ENCODE data around the gene ERAP2.
A peak's percentile ranks its signal among the peaks of the same experiment; 100 is the strongest.
"Not testable (repeated sequence)": the region's sequence is repeated elsewhere in the genome, so short reads cannot be mapped to it uniquely, and the experiment has no call there.

The ERAP2 gene, protein sequence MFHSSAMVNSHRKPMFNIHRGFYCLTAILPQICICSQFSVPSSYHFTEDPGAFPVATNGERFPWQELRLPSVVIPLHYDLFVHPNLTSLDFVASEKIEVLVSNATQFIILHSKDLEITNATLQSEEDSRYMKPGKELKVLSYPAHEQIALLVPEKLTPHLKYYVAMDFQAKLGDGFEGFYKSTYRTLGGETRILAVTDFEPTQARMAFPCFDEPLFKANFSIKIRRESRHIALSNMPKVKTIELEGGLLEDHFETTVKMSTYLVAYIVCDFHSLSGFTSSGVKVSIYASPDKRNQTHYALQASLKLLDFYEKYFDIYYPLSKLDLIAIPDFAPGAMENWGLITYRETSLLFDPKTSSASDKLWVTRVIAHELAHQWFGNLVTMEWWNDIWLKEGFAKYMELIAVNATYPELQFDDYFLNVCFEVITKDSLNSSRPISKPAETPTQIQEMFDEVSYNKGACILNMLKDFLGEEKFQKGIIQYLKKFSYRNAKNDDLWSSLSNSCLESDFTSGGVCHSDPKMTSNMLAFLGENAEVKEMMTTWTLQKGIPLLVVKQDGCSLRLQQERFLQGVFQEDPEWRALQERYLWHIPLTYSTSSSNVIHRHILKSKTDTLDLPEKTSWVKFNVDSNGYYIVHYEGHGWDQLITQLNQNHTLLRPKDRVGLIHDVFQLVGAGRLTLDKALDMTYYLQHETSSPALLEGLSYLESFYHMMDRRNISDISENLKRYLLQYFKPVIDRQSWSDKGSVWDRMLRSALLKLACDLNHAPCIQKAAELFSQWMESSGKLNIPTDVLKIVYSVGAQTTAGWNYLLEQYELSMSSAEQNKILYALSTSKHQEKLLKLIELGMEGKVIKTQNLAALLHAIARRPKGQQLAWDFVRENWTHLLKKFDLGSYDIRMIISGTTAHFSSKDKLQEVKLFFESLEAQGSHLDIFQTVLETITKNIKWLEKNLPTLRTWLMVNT

DNA sequence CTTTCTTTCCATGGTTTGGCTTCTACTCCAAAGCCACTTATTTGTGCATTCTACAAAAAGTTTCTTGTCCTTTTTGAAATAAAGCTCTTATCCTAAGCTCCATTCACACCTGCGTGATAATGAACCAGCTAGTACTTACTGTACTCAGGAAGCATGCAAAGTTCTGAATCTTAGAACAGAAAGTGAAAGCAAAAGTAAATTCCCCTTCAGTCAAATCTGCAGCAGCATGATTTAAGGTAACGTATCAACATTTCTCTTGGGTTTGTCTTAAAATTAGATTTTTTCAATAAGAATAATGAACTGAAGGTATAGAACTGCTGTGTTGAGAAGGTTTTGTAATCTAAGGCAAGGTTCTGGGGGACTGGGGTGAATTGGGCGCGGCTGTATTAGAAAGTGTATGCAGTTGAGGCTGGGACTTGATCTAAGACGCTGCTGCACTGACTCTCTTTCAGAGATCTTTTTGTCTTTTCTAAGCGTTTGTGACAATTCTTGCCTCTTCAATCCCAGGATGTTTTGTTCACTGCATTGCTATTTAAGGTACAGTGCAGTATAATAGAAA lies at the start of gene ERAP2:
ERAP2 (plus strand) TSS at position 209 of the 559 bp plus-strand sequence. CDS start 3,186 bp downstream, outside the sequence.
- Histone ChIP-seq H3K9me3 (ENCODE audit: control insufficient read depth in 2 of 2, low read length in 2 of 2) (no peaks in the 10 kb centered on the region), H3K27ac (ENCODE audit: low read length) (peak within 1 kb of the TSS; percentile 58), H3K27me3 (ENCODE audit: control insufficient read depth in 1 of 2, insufficient read depth in 2 of 2, low read length in 2 of 2) (no peaks in the 10 kb centered on the region), H3K4me3 (ENCODE audit: low read length in 2 of 2) (peak within 1 kb of the TSS; percentile 88 to 95), H3K36me3 (ENCODE audit: control insufficient read depth in 2 of 2, insufficient read depth in 2 of 2, low read length in 2 of 2) (peaks cover 8 to 9% of the 10 kb centered on the region in 2 donors), H3K4me1 (ENCODE audit: control insufficient read depth, insufficient read depth, low read length) (peaks cover 5% of the 10 kb centered on the region), H3K9ac (ENCODE audit: low read length in 2 of 2) (peak within 1 kb of the TSS; percentile 62 to 76)

DNA sequence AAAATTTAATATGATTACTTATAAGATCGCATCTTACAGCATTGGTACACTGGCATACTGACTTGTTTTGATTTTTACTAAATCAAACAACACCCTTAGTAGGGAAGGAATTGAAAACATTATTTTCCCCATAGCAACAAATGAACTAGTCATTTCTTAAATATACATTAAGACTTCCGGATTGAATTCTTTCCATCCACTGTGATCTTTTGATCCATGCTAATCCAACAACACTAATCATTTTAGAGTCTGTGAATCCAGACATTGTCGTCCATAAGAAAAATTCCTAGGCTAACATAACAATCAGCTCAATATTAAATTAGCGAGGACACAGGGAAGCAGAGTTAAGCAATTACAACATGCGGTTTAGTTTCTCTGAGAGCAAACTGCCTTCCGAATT lies 47.0 kb upstream of the ERAP2 start:
- H3K9me3 ChIP-seq (ENCODE audit: control insufficient read depth in 2 of 2, low read length in 2 of 2) = no peaks in the 10 kb centered on the region
- no peaks in the 10 kb centered on the region for H3K36me3 ChIP-seq (ENCODE audit: control insufficient read depth in 2 of 2, insufficient read depth in 2 of 2, low read length in 2 of 2)
- no peaks in the 10 kb centered on the region for H3K27me3 ChIP-seq (ENCODE audit: control insufficient read depth in 1 of 2, insufficient read depth in 2 of 2, low read length in 2 of 2)
- H3K4me3 ChIP-seq (ENCODE audit: low read length in 2 of 2) = no peak overlapping the region
- no peak overlapping the region for H3K9ac ChIP-seq (ENCODE audit: low read length in 2 of 2)
- H3K27ac ChIP-seq (ENCODE audit: low read length) = no peak overlapping the region
- no peaks in the 10 kb centered on the region for H3K4me1 ChIP-seq (ENCODE audit: control insufficient read depth, insufficient read depth, low read length)

DNA sequence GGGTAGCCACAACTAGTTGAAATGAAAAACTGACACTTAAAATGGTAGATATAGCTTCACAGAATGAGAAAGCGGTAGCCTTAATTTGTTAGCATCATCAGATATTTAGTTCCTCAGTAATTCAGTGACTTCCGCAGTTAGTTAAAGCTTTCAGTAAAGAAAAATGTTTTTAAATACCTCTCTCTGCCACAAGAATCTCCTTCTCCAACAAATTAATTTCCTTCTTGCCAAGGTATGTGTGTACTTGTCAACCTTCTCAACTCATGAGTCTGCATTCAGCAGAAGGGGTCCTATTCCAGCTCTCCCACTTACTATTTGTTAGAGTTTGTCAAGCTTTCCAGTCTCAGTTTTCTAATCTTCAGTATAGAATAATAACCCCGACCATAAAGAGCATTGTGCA lies 42.3 kb upstream of the ERAP2 start:
- Histone ChIP-seq H3K27me3 (ENCODE audit: control insufficient read depth in 1 of 2, insufficient read depth in 2 of 2, low read length in 2 of 2) (no peaks in the 10 kb centered on the region), H3K27ac (ENCODE audit: low read length) (no peak overlapping the region), H3K9ac (ENCODE audit: low read length in 2 of 2) (no peak overlapping the region), H3K4me3 (ENCODE audit: low read length in 2 of 2) (no peak overlapping the region), H3K4me1 (ENCODE audit: control insufficient read depth, insufficient read depth, low read length) (no peaks in the 10 kb centered on the region), H3K9me3 (ENCODE audit: control insufficient read depth in 2 of 2, low read length in 2 of 2) (no peaks in the 10 kb centered on the region), H3K36me3 (ENCODE audit: control insufficient read depth in 2 of 2, insufficient read depth in 2 of 2, low read length in 2 of 2) (no peaks in the 10 kb centered on the region)

DNA sequence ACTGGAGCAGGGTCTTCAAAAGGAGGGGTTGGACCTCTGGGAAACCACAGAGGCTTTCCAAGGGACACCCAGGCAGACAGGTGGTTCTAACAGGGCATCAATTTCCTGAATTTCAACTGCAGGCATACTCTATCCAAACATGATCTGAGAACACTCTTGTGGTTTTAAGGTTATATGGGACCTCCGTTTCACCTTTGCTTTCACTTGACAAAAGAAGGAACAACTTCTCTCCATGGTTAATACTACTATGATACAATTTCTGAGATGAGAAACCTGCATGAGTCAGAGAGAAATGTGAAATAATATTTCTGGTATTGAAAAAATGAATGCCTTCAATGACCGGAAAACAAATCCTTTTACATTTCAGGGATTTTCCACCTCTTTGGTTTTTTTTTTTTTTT lies 40.5 kb upstream of the ERAP2 start:
- Histone ChIP-seq H3K9me3 (ENCODE audit: control insufficient read depth in 2 of 2, low read length in 2 of 2) (no peaks in the 10 kb centered on the region), H3K27ac (ENCODE audit: low read length) (no peak overlapping the region), H3K4me3 (ENCODE audit: low read length in 2 of 2) (no peak overlapping the region), H3K4me1 (ENCODE audit: control insufficient read depth, insufficient read depth, low read length) (no peaks in the 10 kb centered on the region), H3K27me3 (ENCODE audit: control insufficient read depth in 1 of 2, insufficient read depth in 2 of 2, low read length in 2 of 2) (no peaks in the 10 kb centered on the region), H3K36me3 (ENCODE audit: control insufficient read depth in 2 of 2, insufficient read depth in 2 of 2, low read length in 2 of 2) (no peaks in the 10 kb centered on the region), H3K9ac (ENCODE audit: low read length in 2 of 2) (no peak overlapping the region)

DNA sequence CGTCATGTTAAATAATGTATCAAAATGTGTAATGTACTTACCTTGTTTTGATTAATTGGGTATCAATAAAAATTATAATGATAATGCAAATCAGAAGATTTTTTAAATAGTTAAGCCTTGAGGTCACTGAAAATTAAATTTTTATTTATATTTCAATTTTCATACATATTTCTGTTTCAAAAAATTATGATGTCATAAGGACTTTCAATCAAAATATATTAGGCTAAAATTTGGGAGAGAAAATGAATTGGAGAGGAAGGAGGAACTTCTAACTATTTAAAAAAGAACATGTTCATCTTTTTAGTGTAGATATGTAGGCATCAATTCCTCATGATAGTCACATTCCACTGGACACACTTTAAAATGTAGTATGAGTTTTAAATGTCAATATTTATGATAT lies 39.5 kb upstream of the ERAP2 start:
- no peaks in the 10 kb centered on the region for H3K36me3 ChIP-seq (ENCODE audit: control insufficient read depth in 2 of 2, insufficient read depth in 2 of 2, low read length in 2 of 2)
- H3K9me3 ChIP-seq (ENCODE audit: control insufficient read depth in 2 of 2, low read length in 2 of 2) = no peaks in the 10 kb centered on the region
- no peaks in the 10 kb centered on the region for H3K27me3 ChIP-seq (ENCODE audit: control insufficient read depth in 1 of 2, insufficient read depth in 2 of 2, low read length in 2 of 2)
- H3K9ac ChIP-seq (ENCODE audit: low read length in 2 of 2) = no peak overlapping the region
- H3K27ac ChIP-seq (ENCODE audit: low read length) = no peak overlapping the region
- no peak overlapping the region for H3K4me3 ChIP-seq (ENCODE audit: low read length in 2 of 2)
- H3K4me1 ChIP-seq (ENCODE audit: control insufficient read depth, insufficient read depth, low read length) = peaks cover 3% of the 10 kb centered on the region

DNA sequence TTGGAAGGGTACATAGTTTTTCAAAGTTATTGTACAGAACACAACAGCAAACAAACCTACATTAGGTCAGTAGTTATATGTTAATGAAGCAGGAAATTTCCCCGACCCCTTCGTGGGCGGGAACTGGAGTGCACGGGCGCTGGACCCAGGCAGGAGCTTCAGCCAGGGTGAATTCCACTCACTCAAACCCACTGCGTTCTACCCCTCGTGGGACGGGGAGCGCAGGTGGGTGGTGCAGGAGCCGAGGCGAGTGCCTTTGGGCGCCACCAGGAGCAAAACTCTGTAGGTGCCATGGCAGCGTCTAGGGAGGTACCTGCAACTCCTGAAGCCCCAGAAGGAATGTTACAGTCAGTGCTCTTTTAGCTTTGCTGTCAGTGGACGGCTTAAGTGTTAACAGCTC lies 39.0 kb upstream of the ERAP2 start:
- no peaks in the 10 kb centered on the region for H3K27me3 ChIP-seq (ENCODE audit: control insufficient read depth in 1 of 2, insufficient read depth in 2 of 2, low read length in 2 of 2)
- H3K4me1 ChIP-seq (ENCODE audit: control insufficient read depth, insufficient read depth, low read length) = peaks cover 3% of the 10 kb centered on the region
- H3K27ac ChIP-seq (ENCODE audit: low read length) = no peak overlapping the region
- H3K36me3 ChIP-seq (ENCODE audit: control insufficient read depth in 2 of 2, insufficient read depth in 2 of 2, low read length in 2 of 2) = no peaks in the 10 kb centered on the region
- H3K9me3 ChIP-seq (ENCODE audit: control insufficient read depth in 2 of 2, low read length in 2 of 2) = no peaks in the 10 kb centered on the region
- H3K4me3 ChIP-seq (ENCODE audit: low read length in 2 of 2) = no peak overlapping the region
- no peak overlapping the region for H3K9ac ChIP-seq (ENCODE audit: low read length in 2 of 2)

DNA sequence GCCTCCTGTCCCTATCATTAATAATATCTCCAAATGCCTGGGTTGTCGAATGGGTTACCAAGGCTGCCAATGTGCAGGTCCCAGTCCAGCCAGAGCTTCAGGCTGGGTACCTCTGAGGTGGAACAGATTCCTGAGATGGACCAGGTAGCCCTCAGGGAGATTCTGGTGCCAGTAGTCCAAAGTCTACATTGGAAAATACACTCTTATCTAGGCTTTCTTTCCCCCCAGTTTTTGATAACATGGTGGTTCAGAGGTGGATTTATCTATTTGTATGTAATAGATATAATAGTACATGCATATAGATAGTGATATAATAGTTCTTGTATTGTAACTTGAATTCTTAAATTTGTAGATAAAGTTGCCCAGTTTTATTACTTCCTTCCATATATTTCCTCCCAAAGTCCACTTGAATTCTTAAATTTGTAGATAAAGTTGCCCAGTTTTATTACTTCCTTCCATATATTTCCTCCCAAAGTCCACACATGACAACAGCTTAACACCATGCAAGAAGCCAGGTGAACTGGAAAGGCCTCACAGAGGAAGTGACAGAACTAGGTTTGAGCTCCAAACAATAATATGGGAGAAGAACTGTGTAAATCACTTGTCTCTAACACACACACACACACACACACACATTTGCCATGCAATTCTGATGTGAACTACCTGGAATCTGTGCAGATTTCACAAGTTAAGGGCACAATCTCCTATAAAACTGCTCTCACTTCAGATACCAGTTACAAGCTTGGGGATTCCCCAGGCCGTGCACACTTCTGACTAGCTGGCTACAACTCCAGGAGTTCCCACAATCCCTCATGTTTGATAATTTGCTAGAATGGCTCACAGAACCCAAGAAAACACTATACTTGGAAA lies 37.9 kb upstream of the ERAP2 start:
- no peak overlapping the region for H3K4me3 ChIP-seq (ENCODE audit: low read length in 2 of 2)
- H3K27me3 ChIP-seq (ENCODE audit: control insufficient read depth in 1 of 2, insufficient read depth in 2 of 2, low read length in 2 of 2) = no peaks in the 10 kb centered on the region
- H3K9ac ChIP-seq (ENCODE audit: low read length in 2 of 2) = no peak overlapping the region
- peaks cover 3% of the 10 kb centered on the region for H3K4me1 ChIP-seq (ENCODE audit: control insufficient read depth, insufficient read depth, low read length)
- no peak overlapping the region for H3K27ac ChIP-seq (ENCODE audit: low read length)
- H3K9me3 ChIP-seq (ENCODE audit: control insufficient read depth in 2 of 2, low read length in 2 of 2) = no peaks in the 10 kb centered on the region
- no peaks in the 10 kb centered on the region for H3K36me3 ChIP-seq (ENCODE audit: control insufficient read depth in 2 of 2, insufficient read depth in 2 of 2, low read length in 2 of 2)

DNA sequence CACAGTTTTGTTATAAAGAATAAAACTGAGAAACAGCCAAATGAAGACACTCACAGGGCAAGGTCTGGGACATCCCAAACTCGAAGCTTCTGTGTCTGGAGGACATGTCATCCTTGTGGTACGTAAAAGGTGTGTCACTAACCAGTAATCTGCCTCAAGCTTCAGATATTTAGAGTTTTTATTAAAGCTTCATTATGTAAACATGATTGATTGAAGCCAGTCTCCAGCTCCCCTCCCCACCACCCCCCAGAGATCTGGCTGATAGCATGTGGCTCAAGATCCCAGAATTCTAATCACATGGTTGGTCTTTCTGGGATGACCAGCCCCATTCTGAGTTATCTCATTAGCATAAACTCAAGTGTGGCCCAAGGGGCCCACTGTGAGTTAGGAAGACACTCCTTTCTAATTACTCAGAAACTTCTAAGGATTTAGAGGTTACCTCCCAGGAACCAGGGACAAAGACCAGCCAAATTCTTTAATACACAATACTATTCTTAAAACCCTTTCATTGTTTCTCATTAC lies 37.2 kb upstream of the ERAP2 start:
- no peaks in the 10 kb centered on the region for H3K36me3 ChIP-seq (ENCODE audit: control insufficient read depth in 2 of 2, insufficient read depth in 2 of 2, low read length in 2 of 2)
- no peak overlapping the region for H3K27ac ChIP-seq (ENCODE audit: low read length)
- H3K9me3 ChIP-seq (ENCODE audit: control insufficient read depth in 2 of 2, low read length in 2 of 2) = no peaks in the 10 kb centered on the region
- H3K4me3 ChIP-seq (ENCODE audit: low read length in 2 of 2) = no peak overlapping the region
- no peak overlapping the region for H3K9ac ChIP-seq (ENCODE audit: low read length in 2 of 2)
- no peaks in the 10 kb centered on the region for H3K27me3 ChIP-seq (ENCODE audit: control insufficient read depth in 1 of 2, insufficient read depth in 2 of 2, low read length in 2 of 2)
- H3K4me1 ChIP-seq (ENCODE audit: control insufficient read depth, insufficient read depth, low read length) = peaks cover 3% of the 10 kb centered on the region

DNA sequence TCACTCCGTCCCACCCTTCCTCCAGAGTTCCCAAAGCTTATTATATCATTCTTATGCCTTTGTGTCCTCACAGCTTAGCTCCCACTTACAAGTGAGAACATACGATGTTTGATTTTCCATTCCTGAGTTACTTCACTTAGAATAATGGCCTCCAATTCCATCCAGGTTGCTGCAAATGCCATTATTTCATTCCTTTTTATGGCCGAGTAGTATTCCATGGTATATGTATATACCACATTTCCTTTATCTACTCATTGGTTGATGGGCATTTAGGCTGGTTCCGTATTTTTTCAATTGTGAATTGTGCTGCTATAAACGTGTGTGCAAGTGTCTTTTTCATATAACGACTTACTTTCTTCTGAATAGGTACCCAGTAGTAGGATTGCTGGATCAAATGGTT lies 34.4 kb upstream of the ERAP2 start:
- H3K9ac ChIP-seq (ENCODE audit: low read length in 2 of 2); H3K36me3 ChIP-seq (ENCODE audit: control insufficient read depth in 2 of 2, insufficient read depth in 2 of 2, low read length in 2 of 2); H3K27me3 ChIP-seq (ENCODE audit: control insufficient read depth in 1 of 2, insufficient read depth in 2 of 2, low read length in 2 of 2); H3K27ac ChIP-seq (ENCODE audit: low read length); H3K9me3 ChIP-seq (ENCODE audit: control insufficient read depth in 2 of 2, low read length in 2 of 2); H3K4me1 ChIP-seq (ENCODE audit: control insufficient read depth, insufficient read depth, low read length); H3K4me3 ChIP-seq (ENCODE audit: low read length in 2 of 2): not testable (repeated sequence)

DNA sequence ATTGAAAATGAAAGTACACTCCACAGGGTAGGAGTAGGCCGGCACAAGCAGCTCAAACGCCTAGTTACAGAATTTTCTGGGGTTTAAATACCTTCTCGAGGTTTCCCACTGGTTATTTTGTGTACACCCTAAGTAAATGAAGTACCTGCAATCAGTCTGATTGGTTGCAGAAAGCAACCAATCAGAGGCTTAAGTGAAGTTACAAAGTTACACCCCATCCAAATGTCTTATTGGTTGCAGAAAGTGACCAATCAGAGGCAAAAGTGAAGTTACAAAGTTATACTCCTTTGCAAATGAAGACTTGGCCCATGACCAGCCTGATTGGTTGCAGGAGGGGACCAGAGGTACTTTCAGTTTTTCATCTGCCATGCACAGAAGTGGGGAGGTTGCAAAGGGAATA lies 33.2 kb upstream of the ERAP2 start:
- no peak overlapping the region for H3K4me3 ChIP-seq (ENCODE audit: low read length in 2 of 2)
- H3K9ac ChIP-seq (ENCODE audit: low read length in 2 of 2) = no peak overlapping the region

More for the DNA sequence above, 33.2 kb upstream of the ERAP2 start:
- H3K36me3 ChIP-seq (ENCODE audit: control insufficient read depth in 2 of 2, insufficient read depth in 2 of 2, low read length in 2 of 2) = no peaks in the 10 kb centered on the region
- no peaks in the 10 kb centered on the region for H3K9me3 ChIP-seq (ENCODE audit: control insufficient read depth in 2 of 2, low read length in 2 of 2)
- H3K4me1 ChIP-seq (ENCODE audit: control insufficient read depth, insufficient read depth, low read length) = peaks cover 3% of the 10 kb centered on the region
- no peak overlapping the region for H3K27ac ChIP-seq (ENCODE audit: low read length)
- H3K27me3 ChIP-seq (ENCODE audit: control insufficient read depth in 1 of 2, insufficient read depth in 2 of 2, low read length in 2 of 2) = no peaks in the 10 kb centered on the region

Data from stomach smooth muscle (tissue), 2 donors.